Urothelium cell line (cell line): Measurements from ENCODE around the gene MEF2B.
"Not testable (repeated sequence)": the region's sequence is repeated elsewhere in the genome, so short reads cannot be mapped to it uniquely, and the experiment has no call there.

Source experiments
- DNase-seq: peaks from one replicate; pipeline ENCODE4 v3.0.0; 2011; ENCODE audit warnings: low spot score, mixed read lengths
- FAIRE-seq: peaks from 2 replicates; lab custom pipeline; 2011; peaks lifted over from hg19 to GRCh38; lab: Jason Lieb, UNC

MEF2B gene

DNA sequence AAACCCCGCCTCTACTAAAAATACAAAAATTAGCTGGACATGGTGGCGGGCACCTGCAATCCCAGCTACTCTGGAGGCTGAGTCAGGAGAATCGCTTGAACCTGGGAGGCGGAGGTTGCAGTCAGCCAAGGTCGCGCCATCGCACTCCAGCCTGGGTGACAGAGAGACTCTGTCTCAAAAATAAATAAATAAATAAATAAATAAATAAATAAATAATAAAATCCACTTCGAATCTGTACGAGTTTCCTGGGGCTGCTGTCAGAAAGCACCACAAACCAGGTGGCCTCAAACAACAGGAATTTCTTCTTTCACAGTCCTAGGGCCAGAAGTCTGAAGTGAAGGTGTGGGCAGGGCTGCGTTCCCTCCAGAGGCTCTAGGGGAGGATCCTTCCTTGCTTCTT, 67.5 kb downstream of the MEF2B start:
- FAIRE-seq, DNase-seq: not testable (repeated sequence)

DNA sequence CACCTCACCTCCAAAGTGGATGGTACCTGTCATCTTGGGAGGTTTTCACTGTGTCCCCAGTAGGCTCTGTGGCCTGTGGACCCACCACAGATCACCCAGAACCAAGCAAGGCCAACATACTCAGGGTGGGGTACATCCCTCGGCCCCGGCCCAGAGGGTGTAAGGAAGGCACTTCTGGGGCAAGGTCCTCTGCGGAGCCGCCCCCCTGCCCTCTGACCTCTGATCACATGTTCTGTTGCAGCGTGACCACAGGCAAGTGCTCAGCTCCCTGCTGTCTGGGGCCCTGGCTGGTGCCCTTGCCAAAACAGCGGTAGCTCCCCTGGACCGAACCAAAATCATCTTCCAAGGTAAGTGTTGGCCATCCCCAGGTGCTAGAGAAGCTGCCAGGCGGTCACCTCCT, 68.5 kb downstream of the MEF2B start:
- FAIRE-seq (no peak), DNase-seq (no peak)

DNA sequence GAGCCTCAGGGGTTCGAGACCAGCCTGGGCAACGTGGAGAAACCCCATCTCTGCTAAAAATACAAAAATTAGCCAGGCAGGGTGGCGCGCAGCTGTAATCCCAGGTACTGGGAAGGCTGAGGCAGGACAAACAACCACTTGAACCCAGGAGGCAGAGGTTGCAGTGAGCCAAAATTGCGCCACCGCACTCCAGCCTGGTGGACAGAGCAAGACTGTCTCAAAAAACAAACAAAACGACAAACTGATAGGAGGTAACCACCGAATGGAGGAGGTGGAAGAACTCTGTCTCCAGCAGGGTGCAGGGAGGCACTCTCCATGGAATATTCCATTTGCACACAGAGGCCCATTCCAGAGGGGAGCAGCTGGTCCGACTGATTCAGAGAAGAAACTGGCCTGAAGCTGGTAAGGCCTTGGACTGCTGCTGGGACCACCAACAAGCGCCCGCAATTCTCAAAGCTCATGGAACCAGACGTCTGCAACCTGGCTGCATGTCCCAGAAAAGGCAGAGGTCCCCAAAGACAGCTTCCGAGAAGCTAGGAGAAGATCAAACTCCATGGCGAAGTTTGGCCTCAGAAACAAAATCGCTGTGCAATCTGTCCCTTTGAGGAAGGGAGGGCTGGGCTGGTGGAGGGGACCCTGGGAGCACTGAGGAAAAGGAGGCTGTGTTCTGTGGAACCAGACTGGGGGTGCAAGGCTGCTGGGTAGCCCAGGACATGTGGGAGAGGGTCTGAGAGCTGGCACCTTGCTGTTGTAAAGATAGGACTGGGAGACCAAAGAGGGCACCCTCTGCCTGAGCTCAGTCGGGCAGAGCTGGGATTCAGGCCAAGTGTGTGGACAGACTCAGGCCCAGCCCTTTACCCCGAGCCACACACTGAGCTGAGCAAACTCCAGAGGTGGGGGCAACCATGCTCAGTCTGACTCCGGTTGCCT, 71.1 kb downstream of the MEF2B start:
- FAIRE-seq (no peak), DNase-seq (no peak)

DNA sequence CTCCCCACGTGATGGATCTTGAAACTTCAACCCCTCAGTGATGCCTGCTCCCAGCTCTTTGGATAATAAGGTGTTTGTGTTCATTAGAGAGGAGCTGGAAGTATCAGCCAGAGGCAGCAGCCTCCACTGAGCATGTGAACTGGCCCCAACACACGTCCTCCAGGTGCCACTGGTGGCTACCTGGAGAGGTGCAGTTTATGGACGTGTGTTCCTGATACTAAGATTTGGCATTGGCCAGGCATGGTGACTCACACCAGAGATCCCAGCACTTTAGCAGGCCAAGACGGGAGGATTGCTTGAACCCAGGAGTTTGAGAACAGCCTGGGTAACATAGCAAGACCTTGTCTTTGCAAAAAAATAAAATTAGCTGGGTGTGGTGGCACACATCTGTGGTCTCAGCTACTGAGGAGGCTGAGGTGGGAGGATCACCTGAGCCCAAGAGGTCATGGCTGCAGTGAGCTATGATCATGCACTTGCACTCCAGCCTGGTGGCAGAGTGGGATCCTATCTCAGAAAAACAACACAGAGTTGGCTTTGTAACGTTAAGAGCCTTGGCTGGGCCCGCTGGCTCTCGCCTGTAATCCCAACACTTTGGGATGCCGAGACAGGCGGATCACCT, 71.9 kb downstream of the MEF2B start:
- FAIRE-seq (no peak), DNase-seq (no peak)

- DNase-seq (no peak), FAIRE-seq (no peak)
Measured at GRCh38 chr19:19096641-19097627, 73.1 kb downstream of the MEF2B start.

DNA sequence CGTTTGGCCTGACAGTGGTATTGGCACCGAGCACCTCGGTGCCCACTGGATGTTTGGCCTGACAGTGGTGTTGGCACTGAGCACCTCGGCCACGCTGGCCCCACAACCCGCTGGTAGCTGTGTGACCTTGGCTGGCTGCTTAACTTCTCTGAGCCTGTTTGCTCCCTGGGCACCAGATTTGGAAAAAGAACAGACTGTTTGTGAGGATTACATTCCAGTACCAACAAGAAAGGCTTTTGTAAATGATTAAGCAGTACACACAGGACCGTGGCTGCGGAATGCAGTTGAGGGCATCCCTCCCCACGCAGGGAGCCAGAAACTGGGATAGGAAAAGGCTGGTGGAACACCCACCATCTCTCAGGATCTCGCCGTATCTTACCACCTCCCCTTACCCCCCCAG, 74.4 kb downstream of the MEF2B start:
- no peak for FAIRE-seq
- DNase-seq, result no peak
